Hematopoietic multipotent progenitor cell treated with erythropoietin and hydrocortisone succinate and interleukin-3 and kit ligand, for 8 days (in vitro differentiated cells): ENCODE data around the gene OTOGL.
"Not testable (repeated sequence)": the region's sequence is repeated elsewhere in the genome, so short reads cannot be mapped to it uniquely, and the experiment has no call there.

Experiments used
- DNase-seq: peaks from one replicate; pipeline ENCODE4 v3.0.0-alpha.2; 2015

OTOGL gene

DNA sequence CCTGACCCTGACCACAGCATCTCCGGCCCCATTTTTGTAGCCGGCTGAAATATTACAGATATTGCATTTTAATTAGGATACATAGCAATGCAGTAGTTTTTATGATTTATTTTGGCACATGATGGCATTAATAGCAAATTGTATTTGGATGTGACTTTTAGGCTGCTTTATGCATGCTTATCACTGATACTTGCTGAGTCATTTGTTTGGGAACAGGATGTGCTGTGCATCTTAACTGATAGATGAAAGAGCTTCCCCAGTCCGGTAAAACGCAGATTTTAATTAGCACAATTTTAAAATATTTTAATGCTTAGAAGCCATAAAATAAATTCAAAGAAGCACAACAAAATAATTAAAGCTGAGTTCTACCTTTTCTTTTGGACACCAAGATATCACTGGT, 90.7 kb downstream of the OTOGL start:
- DNase-seq, result no peak

DNA sequence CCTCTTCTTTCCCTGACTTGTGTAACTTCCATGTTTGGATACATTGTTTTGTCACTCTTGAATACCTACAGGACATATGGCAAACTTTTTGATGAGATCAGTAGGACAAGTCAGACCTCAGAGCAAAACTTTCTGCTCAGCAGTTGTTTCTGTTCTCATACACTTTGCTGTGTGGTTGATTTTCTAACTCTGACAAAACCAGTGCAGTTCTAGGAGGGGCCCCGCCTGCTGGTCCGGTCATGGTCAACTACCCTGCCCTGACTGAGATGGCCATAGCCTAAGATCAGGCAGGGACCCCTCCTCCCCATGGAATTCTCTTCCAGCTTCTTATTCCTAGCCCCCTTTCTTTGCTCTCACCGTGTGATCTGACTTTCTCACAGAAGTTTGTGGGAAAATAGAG, 92.8 kb downstream of the OTOGL start:
- DNase-seq, result no peak

DNA sequence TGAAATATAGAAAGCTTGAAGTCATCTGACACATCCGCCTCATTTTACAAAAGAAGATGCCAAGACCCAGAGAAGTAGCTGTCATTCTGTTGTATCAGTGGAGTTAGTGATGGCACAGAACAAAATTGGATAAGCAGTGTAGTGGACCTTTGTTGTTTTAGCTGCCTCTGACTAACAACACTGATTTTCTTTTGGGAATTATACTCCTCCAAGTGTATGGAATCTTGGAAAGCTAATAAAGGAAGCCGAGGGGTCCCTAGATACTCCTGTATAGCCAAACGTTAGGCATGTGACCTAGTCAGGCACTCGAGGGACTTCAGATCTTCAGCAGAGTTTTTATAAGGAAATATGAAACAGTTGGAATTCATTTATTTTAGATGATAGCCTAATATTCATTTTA, 94.5 kb downstream of the OTOGL start:
- no peak for DNase-seq

DNA sequence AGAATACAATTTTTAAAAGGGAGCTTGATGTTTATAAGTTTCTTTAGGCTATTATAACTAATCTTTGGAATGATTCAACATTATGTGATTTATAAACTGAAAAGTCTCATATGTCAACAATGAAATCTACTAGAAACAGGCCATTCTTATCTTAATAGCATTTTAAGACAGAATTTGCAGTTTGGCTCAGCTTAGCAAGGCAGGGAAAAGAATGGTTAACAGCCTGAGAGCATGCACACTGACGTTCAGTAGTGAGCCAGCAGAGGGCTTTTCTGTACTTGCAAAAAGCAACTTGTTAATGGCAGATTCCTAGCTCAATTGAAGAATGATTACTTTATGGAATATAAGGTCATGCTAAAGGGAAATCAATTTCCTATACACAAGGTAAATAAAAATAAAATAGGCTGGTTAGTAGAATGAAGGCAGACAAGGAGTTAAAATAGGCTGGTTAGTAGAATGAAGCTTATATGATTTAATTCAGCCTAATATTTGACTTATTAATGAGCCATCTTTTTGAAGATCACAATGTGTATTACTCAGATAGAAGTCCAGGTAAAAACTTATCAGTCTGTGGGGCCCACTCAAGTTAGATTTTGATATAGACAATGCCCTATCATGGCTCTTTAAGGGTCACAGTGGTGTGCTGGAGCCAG, 95.9 kb downstream of the OTOGL start:
- peak; percentile 25 for DNase-seq

DNA sequence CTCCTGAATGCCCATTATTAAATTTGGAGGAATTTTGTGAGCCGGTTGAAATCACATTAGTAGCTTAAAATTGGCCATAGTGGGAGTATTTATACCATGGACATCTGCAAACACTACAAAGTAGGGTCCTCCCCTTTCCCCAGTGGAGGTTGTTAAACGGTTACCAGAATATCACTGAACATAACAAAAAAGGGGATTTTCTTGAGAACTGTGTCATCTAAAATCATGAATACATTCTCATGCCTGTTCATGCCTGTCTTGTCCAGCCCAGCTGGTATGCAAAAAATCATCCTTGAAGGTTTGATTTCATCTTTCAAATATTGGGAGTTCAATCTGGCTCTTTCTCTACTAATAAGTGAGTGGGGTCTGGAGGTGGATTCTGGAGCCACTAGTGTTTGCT, 96.4 kb downstream of the OTOGL start:
- DNase-seq, result no peak

DNA sequence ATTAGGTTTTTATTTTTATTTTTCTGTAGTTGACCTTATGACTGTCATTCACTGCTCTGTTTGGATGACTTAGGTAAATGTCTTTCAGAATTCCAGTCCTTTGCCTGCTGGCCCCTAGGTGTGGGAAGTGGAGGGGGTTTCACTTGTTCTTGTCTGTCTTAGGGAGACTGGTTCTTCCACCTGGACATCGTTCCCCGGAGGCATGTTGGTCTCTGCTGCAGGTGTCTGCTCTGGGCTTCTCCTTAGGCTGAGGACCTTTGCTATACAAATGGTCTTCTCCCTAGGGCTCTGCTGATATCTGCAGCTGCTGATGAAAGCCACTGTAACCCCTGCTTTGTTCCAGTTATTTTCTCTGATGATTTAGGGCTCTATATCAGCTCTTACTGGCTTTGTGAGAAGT, 97.1 kb downstream of the OTOGL start:
- DNase-seq, result no peak

DNA sequence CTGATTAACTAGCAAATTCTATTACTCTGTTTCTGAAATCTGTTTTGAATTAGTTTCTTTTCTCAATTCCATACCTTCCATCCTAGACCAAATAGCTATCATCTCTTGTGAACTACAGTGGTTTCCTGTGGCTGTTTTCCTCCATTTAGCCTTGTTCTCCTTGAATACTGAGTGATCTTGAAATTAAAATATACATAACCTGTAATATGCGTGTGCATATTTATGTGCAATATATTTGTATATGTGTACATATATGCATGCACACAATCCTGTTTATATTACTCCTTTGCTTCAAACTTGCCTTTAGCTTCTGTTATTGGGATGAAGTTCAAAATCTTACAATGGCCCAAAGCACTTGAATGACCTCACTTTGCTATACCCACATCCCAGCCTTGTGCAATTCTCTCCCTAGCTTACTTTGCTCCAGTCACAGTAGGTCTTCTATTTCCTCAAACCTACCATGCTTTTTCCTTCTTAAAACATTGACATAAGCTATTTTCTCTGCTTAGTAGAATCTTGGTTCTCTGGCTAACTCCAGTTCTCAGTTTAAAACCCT, 99.5 kb downstream of the OTOGL start:
- no peak for DNase-seq

DNA sequence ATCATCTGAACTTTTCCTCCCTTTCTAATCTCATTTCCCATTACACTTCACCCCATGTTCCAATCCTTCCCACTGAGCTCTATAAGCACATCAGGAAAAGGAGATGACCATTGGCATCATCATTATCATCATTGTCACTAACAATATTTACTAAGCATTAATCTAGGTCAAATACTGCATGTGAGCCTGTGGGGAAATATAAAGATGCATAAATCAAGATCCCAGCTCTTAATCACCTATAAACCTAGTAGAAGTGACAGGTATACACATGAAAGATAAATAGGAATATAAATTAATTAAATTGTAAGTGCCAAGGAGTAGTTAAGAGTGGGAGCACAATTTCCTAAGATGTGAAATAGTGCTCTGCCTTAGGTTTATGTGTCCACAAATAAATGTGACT, 100.6 kb downstream of the OTOGL start:
- no peak for DNase-seq

DNA sequence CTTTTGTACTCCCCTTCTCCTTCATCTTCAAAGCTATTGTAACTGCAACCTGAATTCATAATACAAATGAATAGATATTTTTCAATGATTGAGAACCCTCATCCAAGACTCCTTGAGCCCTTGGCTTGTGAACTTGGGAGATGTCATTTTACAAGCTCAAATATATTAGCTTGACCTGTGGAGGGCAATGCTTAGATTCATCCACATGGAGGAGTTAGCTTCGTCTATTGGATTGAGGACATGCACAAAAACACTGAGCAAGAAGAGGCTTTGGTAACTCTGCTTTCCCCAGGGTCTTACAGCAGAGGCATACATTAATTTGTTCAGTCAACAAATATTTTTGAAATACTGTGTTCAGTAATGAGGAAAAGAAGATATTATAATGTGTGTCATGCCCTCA, 101.1 kb downstream of the OTOGL start:
- DNase-seq, result no peak

DNA sequence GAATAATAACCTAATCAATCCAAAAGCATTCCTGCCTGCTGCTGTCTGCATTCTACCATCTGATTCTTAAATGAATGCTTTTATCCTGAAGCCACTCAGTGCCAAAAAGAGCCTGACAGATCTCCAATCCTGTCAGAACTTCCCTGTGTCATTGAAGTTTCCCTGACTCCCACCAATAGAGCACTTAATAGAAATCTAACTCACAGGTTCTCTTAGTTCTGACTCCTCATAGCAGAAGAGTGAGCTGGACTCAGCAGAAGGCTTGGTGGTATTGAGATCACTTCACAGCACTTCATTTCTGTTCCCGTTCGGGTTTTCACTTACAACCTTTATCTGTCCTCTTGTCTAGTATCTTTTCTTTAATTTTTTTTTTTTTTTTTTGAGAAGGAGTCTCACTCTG, 102.6 kb downstream of the OTOGL start:
- no peak for DNase-seq

DNA sequence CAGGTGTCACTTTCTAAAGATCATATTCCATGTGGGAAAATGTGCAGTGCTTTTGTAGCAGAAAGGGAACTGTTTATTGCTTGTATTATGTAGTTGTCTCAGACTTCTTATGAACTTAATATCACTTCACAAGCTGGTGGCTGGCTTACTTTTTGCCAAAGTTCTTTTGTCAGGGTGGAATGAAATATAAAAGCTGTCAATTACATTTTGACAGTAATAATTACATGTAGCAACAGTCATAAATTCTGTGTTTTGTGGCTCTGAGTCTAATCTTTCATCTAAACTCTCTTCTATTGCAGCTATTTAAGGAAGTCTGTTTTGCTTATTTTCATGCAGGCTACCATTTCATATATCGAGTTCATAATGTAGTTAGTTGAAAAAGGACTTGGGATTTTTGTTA, 106.6 kb downstream of the OTOGL start:
- DNase-seq, result no peak

DNA sequence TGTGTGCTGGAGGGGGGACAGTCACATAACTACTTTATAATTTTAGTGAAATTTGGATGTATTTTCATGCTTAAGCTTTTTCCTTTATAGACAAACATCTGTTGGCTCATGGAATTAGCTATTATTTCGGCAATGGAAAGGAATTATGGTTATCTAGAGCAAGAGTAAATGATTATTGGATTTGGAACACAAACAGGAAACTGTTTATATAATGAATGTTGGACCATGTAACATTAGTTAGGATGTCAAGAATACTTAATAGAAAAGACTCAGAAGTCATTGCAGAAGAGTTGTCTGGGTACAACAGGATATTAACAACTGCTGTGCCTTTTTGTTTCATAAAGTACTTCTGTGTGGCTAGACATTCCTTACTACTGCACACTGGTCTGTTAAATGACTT, 108.7 kb downstream of the OTOGL start:
- DNase-seq, result no peak

DNA sequence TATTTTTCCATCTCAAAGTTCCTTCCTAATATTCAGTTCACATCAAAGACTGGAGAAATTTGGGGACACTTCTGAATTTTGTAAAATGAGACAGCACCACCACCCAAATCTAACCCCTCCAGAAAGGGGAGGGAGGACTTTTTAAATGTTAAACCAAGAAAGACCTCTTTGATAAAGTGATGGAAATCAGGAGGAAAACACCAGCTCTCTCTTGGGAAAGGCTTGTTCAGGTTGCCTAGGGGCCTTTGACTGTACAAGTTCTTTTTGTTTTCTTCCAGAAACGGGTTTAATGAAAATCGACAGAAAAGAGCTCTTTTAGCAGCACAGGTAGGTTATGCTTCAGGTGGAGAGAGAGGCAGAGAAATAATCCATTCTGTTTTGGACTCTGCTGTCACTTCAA, 112.3 kb downstream of the OTOGL start:
- no peak for DNase-seq

DNA sequence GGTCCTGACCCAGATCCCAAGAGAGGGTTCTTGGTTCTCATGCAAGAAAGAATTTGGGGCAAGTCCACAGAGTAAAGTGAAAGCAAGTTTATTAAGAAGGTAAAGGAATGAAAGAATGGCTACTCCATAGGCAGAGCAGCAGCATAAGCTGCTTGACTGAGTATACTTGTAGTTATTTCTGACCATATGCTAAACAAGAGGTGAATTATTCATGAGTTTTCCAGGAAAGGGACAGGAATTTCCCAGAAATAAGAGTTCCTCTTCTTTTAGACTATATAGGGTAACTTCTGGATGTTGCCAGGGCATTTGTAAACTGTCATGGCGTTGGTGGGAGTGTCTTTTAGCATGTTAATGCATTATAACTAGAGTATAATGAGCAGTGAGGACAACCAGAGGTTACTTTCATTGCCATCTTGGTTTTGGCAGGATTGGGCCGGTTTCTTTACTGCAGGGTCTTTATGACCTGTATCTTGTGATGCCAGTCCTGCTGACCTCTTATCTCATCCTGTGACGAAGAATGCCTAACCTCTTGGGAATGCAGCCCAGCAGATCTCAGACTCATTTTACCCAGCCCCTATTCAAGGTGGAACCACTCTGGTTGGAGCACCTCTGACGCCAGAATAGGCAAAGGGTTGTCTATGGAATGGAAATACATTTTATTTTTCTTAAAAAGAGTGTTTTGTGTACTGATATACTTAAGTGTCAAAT, 113.8 kb downstream of the OTOGL start:
- no peak for DNase-seq

DNA sequence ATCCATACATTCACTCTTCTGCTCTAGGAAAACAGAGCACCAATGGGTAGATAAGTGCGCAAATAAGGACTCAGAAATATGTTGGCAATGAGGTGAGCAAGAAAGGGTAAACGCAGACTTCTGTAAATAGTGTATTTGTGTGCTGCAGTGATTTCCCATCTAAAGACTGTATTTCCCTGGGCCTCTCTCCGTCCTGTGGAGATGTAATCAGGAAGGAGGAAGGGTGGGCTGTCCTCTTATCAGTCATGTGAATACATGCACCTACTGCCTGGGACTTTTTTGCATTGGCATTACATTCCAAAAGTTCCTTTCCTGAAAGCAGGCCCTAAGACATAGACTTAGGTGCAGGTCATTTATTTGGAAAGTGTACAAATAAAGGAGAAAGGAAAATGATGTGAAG, 114.5 kb downstream of the OTOGL start:
- no peak for DNase-seq

DNA sequence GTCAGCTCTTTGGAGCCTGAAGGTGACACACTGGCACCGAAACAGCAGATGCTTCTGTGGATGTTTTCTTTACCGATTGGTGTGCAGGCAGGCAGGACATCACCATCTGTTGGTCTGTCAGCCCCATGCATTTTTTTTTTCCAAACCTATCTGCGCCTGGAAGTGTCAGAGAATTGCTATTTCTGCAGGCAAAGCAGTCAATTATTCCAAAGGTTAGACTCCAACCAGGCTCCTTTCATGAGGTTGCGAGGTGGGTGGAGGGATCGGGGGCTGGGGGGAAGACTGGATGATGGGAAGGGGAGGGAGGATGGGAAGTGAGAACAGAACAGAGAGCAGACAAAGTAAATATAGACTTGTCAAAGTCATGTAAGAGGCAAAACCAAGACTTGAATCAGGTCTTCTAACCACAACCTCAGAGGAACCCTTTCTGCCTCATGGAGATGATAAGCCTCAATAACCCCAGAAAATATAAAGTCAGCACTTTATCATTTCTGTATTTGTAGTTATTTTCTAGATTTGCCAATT, 117.7 kb downstream of the OTOGL start:
- no peak for DNase-seq

DNA sequence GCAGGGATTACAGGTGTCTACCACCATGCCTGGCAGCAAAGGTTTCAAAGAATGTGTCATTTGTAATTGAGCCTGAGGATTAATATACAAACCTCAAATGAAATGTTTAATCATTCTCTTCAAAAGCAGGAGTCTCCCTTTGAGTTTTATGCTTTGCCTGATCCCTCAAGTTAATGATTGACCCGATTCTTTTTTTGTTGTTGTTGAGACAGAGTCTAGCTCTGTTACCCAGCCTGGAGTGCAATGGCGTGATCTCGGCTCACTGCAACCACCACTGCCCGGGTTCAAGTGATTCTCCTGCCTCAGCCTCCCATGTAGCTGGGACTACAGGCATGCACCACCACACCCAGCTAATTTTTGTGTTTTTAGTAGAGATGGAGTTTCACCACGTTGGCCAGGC, 119.6 kb downstream of the OTOGL start:
- not testable (repeated sequence) for DNase-seq

DNA sequence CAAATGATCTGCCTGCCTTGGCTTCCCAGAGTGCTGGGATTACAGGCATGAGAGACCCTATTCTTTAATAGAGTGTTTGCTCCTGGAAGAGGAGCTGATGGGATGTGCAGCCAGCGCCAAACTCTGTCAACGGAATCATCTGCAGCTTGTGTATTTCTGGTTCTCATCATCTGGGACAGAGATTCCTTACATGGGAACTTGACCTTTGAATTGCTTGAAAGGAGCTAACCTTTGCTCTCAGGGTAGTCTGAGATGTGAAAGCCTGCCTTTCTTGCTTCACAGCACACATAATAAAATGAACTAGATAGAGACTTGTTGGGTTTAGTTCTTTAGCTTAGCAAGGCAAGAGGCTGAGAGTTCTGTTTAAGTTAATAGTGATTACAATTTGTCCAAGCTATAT, 120.0 kb downstream of the OTOGL start:
- DNase-seq, result no peak

DNA sequence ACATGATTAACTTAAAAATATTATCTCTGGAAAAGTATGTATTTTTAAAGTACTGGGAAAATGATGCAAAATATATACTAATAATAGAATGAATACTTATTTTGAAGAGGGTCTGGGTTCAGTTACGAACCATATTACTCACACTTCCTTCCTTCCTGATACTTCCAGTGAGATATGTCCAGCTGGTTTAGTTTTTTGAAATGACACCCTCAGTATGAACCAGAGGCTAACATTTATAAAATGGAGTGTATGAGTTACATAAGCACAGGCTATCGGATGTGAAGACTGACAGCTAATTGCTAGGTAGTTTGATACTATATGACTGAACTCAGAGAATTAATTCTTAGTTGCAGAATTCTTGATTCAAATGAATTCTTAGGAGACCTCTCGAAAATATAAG, 122.9 kb downstream of the OTOGL start:
- no peak for DNase-seq

DNA sequence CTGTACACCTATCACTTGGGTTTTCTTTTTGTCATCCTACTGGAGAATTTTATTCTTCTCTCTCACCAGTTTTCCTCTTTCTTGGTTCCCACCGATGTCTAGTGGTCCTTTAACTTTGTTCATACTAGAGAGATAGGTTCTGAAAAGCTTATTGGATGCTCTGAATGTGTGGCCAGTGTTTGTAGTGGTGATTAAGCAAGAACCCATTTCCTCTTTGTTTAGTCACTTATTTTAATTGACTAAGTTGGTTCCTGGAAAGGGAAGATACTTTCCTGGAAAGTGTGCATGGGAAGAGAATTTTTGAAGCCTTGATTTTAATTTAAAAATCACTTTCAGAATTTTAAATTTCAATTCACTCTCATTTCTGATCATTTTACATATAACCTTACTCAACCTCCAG, 127.2 kb downstream of the OTOGL start:
- DNase-seq, result peak; percentile 14

DNA sequence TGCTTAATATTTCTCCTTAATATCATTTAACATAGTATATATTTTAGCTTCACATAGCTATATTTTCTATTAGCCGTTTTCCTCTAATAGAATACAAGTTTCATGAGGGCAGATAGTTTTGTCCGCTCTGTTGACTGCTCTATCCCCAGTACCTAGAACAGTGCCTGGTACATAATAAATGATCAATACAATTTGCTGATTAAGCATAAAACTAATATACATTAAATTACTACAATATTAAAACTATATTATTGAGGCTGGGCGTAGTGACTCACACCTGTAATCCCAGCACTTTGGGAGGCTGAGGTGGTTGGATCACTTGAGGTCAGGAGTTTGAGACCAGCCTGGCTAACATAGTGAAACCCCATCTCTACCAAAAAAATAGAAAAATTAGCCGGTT, 128.6 kb downstream of the OTOGL start:
- DNase-seq, result not testable (repeated sequence)

DNA sequence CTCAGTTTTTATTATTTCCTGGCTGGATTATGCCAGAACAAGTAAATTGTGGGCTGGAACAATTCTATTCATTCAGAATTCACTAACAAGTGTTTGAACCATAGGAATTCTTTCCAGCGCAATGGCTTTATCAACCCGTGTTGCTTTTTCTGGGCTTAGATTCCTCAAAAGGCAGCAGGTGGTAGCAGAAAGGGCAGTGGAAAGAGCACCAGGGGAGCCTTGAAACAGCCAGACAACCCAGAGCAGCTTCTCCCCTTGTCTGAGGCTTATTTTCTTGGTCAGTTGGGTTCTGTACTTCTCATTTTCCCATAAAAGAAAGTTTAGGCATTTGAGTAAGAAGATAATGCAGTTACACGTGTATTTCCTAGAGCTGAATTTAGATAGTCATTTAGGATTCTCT, 130.7 kb downstream of the OTOGL start:
- DNase-seq, result no peak

DNA sequence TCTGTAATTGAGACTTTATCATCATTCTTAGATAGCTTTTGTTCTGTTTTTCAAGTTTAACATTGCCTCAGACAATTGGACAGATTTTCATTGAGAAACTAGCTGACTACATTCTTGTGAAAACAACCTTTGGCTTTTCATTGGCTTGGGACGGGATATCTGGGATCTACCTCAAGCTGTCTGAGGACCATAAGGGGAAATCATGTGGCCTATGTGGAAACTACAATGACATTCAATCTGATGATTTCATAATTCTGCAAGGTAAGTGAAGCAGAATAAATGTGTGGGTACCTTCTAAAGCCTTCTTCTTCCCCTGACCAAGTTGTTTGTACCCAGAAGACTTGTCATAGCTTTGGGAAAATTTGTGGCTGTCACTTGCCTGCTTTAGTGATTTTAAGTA, 133.5 kb downstream of the OTOGL start:
- DNase-seq, result no peak

DNA sequence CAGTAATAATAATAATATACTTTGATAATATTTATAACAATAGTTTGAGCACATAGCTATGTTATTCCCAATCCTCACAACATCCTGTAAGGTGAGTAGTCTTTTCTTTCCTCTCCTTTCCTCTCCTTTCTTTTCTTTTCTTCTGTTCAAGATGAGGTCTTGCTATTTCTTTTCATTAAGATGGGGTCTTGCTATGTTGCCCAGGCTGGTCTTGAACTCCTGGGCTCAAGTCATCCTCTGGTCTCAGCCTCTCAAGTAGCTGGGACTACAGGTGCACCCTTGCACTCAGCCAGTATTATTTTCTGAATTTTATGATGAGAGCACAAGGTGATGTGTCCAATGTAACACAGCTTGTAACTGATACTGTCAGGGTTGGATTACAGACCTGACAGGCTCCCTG, 134.6 kb downstream of the OTOGL start:
- no peak for DNase-seq

DNA sequence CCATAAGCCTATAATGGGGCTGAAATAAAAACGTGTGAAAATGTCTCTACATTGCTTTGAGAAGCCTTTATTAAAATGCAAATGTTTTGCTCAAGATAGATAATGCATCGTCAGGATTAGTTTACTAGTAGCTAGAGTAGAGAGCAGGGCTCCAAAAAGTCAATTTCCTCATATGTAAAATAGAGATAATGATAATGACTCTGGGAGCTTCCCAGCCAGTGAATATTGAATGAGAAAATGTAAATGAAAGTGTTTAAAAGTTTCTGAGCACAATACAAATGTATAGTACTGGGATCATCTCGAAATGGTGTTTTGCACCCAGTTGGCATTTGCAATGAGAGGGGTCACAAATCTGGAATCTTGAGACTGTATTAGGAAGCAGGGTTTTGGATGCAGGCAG, 135.3 kb downstream of the OTOGL start:
- no peak for DNase-seq
